Suppressor macrophage treated with lipopolysaccharide for 4 hours (primary cell): ENCODE measurements around the gene CCT8.

Experiments
- DNase-seq: peaks from one replicate; pipeline ENCODE4 v3.0.0-alpha.2; 2020

Gene CCT8, protein sequence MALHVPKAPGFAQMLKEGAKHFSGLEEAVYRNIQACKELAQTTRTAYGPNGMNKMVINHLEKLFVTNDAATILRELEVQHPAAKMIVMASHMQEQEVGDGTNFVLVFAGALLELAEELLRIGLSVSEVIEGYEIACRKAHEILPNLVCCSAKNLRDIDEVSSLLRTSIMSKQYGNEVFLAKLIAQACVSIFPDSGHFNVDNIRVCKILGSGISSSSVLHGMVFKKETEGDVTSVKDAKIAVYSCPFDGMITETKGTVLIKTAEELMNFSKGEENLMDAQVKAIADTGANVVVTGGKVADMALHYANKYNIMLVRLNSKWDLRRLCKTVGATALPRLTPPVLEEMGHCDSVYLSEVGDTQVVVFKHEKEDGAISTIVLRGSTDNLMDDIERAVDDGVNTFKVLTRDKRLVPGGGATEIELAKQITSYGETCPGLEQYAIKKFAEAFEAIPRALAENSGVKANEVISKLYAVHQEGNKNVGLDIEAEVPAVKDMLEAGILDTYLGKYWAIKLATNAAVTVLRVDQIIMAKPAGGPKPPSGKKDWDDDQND

GRCh38 chr21:29073222-29074006 is at the start of gene CCT8:
Gene CCT8 (minus strand): TSS chr21:29073648. CDS start chr21:29073590, 58 bp downstream.
- peak; percentile 100 for DNase-seq

GRCh38 chr21:29121759-29122158 is 48.3 kb upstream of the CCT8 start:
- no peak for DNase-seq

DNA sequence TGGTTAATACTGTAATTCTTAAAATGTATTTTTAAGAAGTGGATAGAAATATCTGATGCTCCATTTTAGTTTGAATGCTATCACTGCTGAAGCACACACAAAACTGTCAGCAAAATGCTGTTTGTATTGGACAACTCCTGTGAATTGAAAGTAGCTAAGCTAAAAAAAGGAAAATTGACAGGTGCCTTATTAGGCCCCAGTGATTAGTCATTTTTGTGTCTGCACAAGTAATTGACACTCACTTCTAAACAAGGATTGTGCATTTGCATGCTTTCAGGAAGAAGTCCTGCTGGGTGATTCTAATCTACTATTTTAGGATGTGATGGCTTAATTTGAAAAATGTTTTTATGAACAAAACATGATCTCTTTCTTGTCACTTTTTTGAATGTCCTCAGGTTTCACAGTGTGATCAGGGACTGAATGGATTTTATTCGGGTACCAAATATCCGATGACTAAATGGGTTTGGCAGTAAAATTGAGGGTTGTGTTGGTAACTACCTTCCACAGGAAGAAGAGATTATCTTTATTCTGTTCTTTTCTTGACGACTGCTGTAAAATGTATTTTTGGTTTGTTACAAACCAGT is 44.0 kb upstream of the CCT8 start:
- DNase-seq: no peak

DNA sequence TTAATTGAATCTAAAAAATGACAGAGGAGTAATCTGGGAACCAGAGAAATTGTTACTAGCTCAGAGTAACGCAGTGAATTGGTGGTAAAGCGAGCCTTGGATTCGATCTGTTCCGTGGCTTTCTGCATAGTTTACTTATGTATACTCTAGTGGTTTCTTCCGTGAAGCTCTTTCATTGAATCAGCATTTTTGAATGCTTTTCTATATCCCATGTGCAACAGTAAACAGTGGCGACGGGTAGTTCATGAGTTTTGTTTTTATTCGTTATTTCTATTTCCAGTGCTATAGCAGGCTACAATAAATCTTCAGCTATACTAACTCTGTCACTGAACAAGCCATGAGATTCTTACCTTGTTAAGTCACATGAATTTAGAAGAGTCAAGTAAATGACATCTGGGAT is 42.5 kb upstream of the CCT8 start:
- DNase-seq: no peak

DNA sequence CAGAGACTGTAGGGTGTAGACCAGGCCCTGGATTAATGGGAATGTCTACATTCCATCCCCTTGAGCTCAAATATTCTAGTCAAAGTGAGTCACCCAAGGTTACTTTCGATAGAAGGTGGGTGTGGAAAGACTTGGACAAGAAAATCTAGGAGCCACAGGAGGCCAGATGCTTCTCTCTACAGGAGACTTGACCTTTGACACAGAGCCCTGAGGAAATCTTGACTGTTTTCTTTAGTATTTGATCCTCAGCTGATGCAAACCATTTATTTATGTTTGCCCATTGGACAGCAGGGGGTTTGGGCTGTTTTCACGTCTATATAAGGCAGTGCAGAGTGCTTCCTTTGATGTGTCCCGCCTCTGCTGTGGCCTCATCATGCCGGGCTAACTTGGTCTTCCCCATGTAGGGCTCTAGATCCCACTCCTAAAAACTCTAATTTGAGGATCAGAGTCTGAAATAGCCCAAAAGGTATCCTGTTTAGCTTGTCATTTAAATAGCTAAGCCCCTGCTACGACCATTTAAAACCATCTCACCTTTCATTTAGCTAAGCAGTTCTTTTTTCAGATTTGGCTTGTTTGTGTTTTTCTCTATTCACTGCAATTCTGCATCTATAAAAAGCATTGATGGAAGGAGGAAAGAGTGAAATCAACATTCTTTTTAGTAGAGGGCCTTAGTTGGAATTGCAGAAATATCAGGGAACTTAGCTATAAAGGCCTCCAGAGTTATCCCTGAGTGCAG is 41.5 kb upstream of the CCT8 start:
- no peak for DNase-seq

GRCh38 chr21:29105218-29105617 is 31.8 kb upstream of the CCT8 start:
- no peak for DNase-seq

DNA sequence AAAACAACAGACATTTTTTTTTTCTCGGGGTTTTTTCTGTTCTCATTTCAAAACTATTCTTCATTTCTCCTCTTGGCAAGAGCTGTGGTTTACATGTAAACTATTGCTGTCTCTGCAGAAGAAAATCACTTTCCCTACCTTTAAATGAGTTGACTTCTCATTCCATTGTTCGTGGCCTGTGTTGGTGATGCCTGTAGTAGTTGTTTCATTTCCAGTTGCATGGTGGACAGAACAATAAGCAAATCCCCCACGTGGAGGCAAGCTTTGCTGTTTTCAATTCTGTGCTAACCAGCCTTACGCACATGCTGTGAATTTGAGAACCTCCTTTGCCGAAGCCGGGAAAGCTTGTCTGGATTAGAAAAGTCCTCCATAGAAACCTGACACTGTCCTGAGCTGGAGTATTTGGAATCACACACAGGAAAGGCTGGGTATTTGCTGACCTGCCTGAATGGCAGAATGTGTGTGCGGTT is 30.8 kb upstream of the CCT8 start:
- no peak for DNase-seq

DNA sequence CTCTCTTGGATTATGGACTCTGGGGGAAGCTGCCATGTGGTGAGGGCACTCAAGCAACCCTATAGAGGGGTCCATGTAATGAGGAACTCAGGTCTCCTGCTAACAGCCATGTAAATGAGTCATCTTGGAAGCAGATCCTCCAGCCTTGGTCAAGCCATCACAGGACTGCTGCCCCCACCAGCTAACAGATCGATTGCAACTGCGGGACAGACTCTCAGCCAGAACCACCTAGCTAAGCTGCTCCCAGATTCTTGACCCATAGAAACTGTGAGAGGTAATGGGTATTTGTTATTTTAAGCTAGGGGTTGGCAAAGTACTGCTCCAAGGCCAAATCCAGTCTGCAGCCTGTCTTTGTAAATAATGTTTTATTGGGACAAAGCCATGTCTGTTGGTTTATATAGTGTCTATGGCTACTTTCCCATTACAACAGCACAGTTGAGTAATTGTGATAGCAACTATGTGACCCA is 29.4 kb upstream of the CCT8 start:
- DNase-seq: no peak

DNA sequence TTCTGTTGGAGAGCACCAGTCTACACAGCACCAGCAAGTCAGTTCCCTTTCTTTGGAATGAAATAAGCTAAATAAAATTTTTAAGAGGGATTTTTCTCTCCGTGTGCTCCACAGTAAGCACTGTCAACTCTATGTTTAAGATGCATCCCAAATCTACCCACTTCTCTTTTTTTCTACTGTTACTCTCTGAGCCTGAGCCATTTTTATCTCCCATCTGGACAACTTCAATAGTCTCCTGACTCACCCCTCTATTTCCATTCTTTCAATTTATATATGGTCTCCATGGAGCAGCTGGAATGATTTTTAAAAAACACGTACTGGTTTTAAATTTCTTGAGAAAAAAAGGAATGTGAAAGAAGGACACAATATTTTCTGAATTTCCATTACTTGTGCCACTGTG is 24.7 kb upstream of the CCT8 start:
- no peak for DNase-seq

DNA sequence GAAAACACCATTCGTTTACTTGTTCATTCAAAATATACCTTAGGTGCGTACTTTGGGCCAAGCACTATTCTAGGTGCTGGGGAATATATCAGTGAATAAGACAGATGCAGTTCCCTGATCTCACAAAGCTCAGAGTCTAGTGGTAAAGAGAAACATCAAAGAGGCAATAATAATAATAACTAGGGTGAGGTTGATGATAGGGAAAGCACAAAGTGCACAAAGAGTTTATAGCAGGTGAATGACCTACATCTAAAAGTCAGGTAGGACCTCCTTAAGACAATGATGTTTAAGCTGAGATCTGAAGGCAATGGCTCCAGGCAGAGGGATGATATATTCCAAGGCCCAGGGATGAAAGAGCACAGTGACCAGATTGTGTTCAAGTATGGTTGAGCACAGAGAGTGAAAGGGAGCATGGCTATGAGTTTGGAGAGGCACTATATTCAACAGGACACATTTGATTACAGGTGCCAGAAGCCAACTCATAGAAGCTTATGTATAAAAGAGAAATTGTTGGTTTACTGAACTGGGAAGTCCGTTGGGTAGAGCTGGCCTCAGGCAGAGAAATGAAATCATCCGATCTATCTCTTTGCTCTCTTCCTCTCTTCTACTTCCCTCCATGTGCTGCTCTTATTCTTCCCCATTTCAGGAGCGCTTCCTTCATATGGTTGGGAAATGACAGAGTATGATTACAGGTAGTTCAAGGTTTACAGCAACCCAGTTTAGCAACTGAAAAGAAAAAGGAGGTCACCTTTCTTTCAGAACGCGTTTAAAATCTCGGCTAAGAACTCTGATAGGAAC is 23.0 kb upstream of the CCT8 start:
- peak; percentile 57 for DNase-seq

DNA sequence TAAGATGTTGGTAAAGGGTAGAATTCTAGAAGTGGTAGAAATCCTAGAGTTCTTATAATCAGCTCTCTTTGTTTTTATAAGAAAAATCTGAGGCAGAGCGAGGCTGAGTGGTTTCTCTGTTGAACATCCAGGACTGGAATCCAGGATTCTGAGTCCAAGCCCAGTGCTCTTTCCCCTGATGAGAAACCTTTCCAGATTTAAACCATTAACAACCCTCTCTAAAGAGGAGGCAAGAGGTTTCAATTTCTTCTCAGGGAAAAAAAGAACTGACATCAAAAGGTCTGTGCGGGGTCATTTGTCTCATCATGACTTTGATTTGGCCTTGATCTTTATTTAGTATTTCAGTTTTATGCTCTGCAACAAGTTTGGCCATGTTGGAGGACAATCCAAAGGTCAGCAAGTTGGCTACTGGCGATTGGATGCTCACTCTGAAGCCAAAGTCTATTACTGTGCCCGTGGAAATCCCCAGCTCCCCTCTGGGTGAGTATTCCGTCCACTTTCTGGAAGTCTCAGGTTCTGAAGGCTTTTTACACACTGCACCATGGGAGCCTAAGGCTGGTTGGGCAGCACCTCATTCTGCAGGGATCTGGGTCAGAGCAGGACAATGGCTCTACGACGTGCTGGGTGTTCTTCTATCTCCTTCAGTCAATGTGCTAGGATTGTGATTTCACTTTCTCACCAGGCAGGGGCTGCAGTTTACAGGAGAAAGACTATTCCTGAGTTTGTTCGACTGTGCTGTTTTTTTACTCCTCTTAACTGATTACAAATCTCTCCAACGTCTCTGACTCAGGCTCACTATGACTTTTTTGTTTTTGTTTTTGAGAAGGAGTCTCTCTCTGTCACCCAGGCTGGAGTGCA is 18.9 kb upstream of the CCT8 start:
- DNase-seq: no peak

- peak; percentile 80 for DNase-seq
Measured at GRCh38 chr21:29091033-29091432, 17.6 kb upstream of the CCT8 start.

- DNase-seq: no peak
Measured at GRCh38 chr21:29085106-29085752, 11.8 kb upstream of the CCT8 start.

DNA sequence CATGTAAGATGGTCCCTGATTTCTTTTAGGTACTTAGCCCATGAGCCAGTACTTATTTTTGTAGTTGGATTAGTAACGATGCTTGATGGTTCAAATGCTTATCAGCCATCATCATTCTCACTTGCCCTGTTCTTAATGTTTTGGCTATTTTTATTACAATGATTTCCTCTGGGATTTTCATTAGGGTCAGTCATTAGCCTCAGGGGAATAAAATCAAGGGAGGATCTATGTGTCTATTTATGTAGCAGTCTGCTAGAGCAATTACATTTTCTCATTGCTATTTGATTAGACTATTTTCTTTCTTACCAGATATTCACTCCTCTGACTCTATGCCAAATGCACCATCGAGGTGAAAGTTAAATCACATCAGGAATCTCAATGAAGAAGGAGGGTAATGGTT is 10.9 kb upstream of the CCT8 start:
- no peak for DNase-seq

DNA sequence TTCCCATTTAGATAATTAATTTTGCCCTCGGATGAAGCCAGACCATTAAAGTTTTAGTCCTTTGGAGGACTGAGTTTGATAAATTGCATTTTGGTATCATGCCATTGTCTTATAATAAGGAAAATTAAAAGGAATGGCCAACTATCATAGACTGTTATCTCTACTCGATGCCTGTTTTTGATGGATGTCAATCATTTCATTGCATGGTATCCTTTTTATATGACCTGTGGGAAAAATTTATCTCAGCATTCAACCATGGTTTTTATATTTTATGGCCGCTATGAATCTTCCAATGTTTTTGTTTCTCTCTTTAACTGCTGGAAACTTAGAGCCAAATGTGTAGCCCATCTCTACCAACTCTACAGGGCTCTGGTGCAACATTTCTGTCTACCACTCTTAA is 9.9 kb upstream of the CCT8 start:
- DNase-seq: no peak

DNA sequence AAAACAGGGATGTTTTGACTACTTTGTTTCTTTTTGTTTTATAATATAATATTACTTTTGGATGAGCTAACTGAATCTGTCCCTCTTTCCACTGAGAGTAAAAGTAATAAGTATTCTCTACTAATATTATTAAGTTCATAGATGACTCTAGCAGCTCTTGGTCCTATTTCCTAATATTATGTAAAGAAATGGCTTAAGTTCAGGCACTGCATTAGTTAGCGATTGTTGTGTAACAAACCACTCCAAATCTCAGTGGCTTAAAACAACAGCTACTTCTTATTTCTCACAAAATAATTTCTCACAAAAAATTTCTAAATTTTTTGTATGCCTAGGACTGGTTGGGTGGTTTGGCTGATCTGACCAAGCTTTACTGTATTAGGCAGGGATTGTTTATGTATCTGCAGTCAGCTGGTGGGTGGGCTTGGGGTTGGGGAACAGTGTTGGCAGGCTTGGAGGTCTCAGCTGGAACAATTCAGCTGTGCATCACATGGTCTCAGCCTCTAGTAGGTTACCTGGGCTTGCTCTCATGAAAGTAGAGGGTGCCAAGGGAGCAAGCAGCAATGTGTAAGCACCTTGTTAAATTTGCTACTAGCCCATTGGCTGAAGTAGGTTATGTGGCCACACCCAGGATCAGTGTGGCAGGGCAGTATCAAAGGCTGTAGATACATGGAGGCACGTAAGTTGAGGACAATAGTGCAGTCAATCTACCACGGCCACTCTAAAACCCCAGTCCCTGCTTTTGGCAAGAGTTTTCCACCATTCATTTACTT is 8.8 kb upstream of the CCT8 start:
- no peak for DNase-seq

DNA sequence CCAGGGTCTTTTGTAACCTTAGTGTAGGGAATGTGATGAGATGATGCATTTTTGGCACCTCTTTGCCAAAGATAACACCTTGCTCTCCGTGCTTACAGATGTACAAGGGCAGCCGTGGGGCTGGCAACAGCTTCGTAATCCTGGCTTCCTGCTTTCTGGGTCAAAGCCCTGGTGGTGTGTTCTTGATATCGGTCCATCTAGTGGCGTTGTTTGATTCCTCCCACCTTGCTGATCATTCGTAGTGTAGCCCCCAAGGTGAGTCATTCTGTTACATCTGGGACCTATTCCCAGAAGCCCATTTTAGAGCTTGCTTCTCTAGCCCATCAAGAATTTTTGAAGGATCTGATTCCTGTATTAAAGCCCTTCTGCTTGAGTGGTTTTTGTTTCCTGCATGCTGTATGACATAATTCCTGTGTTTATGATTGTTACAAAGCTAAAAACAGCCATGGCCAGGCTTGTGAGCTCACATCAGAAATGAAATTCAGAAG is 7.0 kb upstream of the CCT8 start:
- peak; percentile 53 for DNase-seq

- peak; percentile 61 for DNase-seq
Measured at GRCh38 chr21:29078869-29079767, 5.7 kb upstream of the CCT8 start.
